Measurements from ENCODE around the gene PTPRK. TPM values are rescaled to one million over a fixed set of nuclear protein-coding genes. Genes with fewer than 3 reads are reported as not detected.

The PTPRK gene
- total and polyA plus RNA-seq, 12 donors = 3.2 to 22.4 (median 15.0) TPM

- Histone ChIP-seq H3K36me3 (replicated peaks in 1 of 2) (no peaks in the 10 kb centered on the region), H3K27me3 (no peaks in the 10 kb centered on the region), H3K9me3 (replicated peaks in 1 of 3) (no peaks in the 10 kb centered on the region), H3K4me1 (replicated peaks in 1 of 2) (peaks cover 0 to 8% of the 10 kb centered on the region in 2 donors), H3K27ac (no peak overlapping the region), H3K4me3 (no peak overlapping the region)
- WGBS, 4 donors = 51 to 62% (median 57%) methylated on average over 3 of the region's 3 CpGs
- intact Hi-C loops (cut with DNase I) = no loop called here
- no peak for DNase-seq
- no peak for TF ChIP-seq POLR2A (IDR thresholded peaks at IDR 0.05)
- TF ChIP-seq CTCF (IDR thresholded peaks at IDR 0.05) = no peak
Measured at GRCh38 chr6:128240024-128240428, 280.4 kb downstream of the PTPRK start.

GRCh38 chr6:128239146-128239545, 281.3 kb downstream of the PTPRK start:
- 70 to 93% (median 81%) methylated on average over 1 of the region's 1 CpG for WGBS, 4 donors
- no peak for TF ChIP-seq POLR2A (IDR thresholded peaks at IDR 0.05)
- no peak for TF ChIP-seq CTCF (IDR thresholded peaks at IDR 0.05)
- H3K27me3 ChIP-seq = no peaks in the 10 kb centered on the region
- no peak overlapping the region for H3K27ac ChIP-seq
- no peaks in the 10 kb centered on the region for H3K9me3 ChIP-seq (replicated peaks in 1 of 3)
- no peak for DNase-seq
- no peaks in the 10 kb centered on the region for H3K36me3 ChIP-seq (replicated peaks in 1 of 2)
- peaks cover 0 to 8% of the 10 kb centered on the region in 2 donors for H3K4me1 ChIP-seq (replicated peaks in 1 of 2)
- intact Hi-C loops (cut with DNase I) = no loop called here
- H3K4me3 ChIP-seq = no peak overlapping the region

- TF ChIP-seq POLR2A (IDR thresholded peaks at IDR 0.05) = no peak
- no peak for TF ChIP-seq CTCF (IDR thresholded peaks at IDR 0.05)
- H3K9me3 ChIP-seq (replicated peaks in 1 of 3) = no peaks in the 10 kb centered on the region
- H3K36me3 ChIP-seq (replicated peaks in 1 of 2) = no peaks in the 10 kb centered on the region
- no peak overlapping the region for H3K27ac ChIP-seq
- WGBS, 4 donors = 54 to 78% (median 66%) methylated on average over 1 of the region's 1 CpG
- intact Hi-C loops (cut with DNase I) = no loop called here
- H3K27me3 ChIP-seq = no peaks in the 10 kb centered on the region
- DNase-seq = no peak
- H3K4me1 ChIP-seq (replicated peaks in 1 of 2) = peaks cover 0 to 8% of the 10 kb centered on the region in 2 donors
- H3K4me3 ChIP-seq = no peak overlapping the region
Measured at GRCh38 chr6:128238225-128238624, 282.2 kb downstream of the PTPRK start.

- Histone ChIP-seq H3K27me3 (no peaks in the 10 kb centered on the region), H3K4me3 (no peak overlapping the region), H3K27ac (no peak overlapping the region), H3K4me1 (replicated peaks in 1 of 2) (peaks cover 0 to 8% of the 10 kb centered on the region in 2 donors), H3K9me3 (replicated peaks in 1 of 3) (no peaks in the 10 kb centered on the region), H3K36me3 (replicated peaks in 1 of 2) (no peaks in the 10 kb centered on the region)
- TF ChIP-seq POLR2A (IDR thresholded peaks at IDR 0.05) = no peak
- no peak for TF ChIP-seq CTCF (IDR thresholded peaks at IDR 0.05)
- 77 to 97% (median 89%) methylated on average over 4 of the region's 4 CpGs for WGBS, 4 donors
- no peak for DNase-seq
- intact Hi-C loops (cut with DNase I) = no loop called here
Measured at GRCh38 chr6:128235556-128235955, 284.8 kb downstream of the PTPRK start.
